Activated naive CD4-positive, alpha-beta T cell treated with anti-CD3 and anti-CD28 coated beads for 36 hours (primary cell): ENCODE results near the gene OSM. TPM values are rescaled to one million over a fixed set of nuclear protein-coding genes. Genes with fewer than 3 reads are reported as not detected.
"Not testable (repeated sequence)": the region's sequence is repeated elsewhere in the genome, so short reads cannot be mapped to it uniquely, and the experiment has no call there.

ENCODE experiments used
- CTCF ChIA-PET: fragments of 350-600 bp; sonication (Branson Sonifier 250); formaldehyde crosslinking; loops from one replicate; lab custom pipeline; 2021; ENCODE audit warnings: antibody characterized with exemption; lab: Charles Lee
- DNase-seq: peaks from one replicate; pipeline ENCODE4 v3.0.0-alpha.2; 2020
- H3K27ac Mint-ChIP-seq: one replicate; pipeline ENCODE4 v1.8.0; 2021; ENCODE audit warnings: mild to moderate bottlenecking, mixed read lengths
- H3K27me3 Mint-ChIP-seq: one replicate; pipeline ENCODE4 v1.8.0; 2021; ENCODE audit warnings: low read depth, mixed read lengths
- H3K36me3 Mint-ChIP-seq: one replicate; pipeline ENCODE4 v1.8.0; 2021; ENCODE audit warnings: low read depth, mixed read lengths
- H3K4me1 Mint-ChIP-seq: one replicate; pipeline ENCODE4 v1.8.0; 2021; ENCODE audit warnings: low read depth, mixed read lengths
- H3K4me3 Mint-ChIP-seq: one replicate; pipeline ENCODE4 v1.8.0; 2021; ENCODE audit warnings: mild to moderate bottlenecking, moderate library complexity, mixed read lengths
- H3K9me3 Mint-ChIP-seq: one replicate; pipeline ENCODE4 v1.8.0; 2021; ENCODE audit warnings: mixed read lengths
- intact Hi-C: fragments of 100-400 bp; cut with micrococcal nuclease; formaldehyde crosslinking; loops from one replicate; pipeline ENCODE4 v1.15.1; 2023
- total RNA-seq, 2 experiments: library from RNA; stranded (reverse); gene quantifications; one replicate each; pipeline ENCODE4 v1.2.3, GENCODE V29; 2021

OSM gene
- total RNA-seq, 2 experiments from 2014 or later, result 8.9 to 11.2 TPM

- intact Hi-C loops, result no loop called here
- no peaks in the 10 kb centered on the region for H3K27me3 Mint-ChIP-seq
- no peaks in the 10 kb centered on the region for H3K36me3 Mint-ChIP-seq
- H3K4me1 Mint-ChIP-seq, result peaks cover 43% of the 10 kb centered on the region
- no peak for DNase-seq
- H3K27ac Mint-ChIP-seq, result no peak overlapping the region
- H3K4me3 Mint-ChIP-seq, result no peak overlapping the region
- CTCF ChIA-PET, result no interaction called here
- H3K9me3 Mint-ChIP-seq, result no peaks in the 10 kb centered on the region
Observed at GRCh38 chr22:30216710-30217109, 49.9 kb downstream of the OSM start.

GRCh38 chr22:30216272-30216671, 50.4 kb downstream of the OSM start:
- H3K27me3 Mint-ChIP-seq, CTCF ChIA-PET, H3K36me3 Mint-ChIP-seq, H3K9me3 Mint-ChIP-seq, H3K27ac Mint-ChIP-seq, H3K4me3 Mint-ChIP-seq, DNase-seq, intact Hi-C loops: not testable (repeated sequence)
- peaks cover 39% of the 10 kb centered on the region for H3K4me1 Mint-ChIP-seq

GRCh38 chr22:30214703-30215407, 51.8 kb downstream of the OSM start:
- Mint-ChIP-seq H3K27me3 (no peaks in the 10 kb centered on the region), H3K27ac (no peak overlapping the region), H3K9me3 (no peaks in the 10 kb centered on the region), H3K4me3 (no peak overlapping the region), H3K4me1 (peaks cover 25% of the 10 kb centered on the region), H3K36me3 (no peaks in the 10 kb centered on the region)
- no peak for DNase-seq
- CTCF ChIA-PET, result no interaction called here
- intact Hi-C loops, result no loop called here

- H3K27ac Mint-ChIP-seq, result no peak overlapping the region
Observed at GRCh38 chr22:30212996-30213441, 53.6 kb downstream of the OSM start.

More at GRCh38 chr22:30212996-30213441, 53.6 kb downstream of the OSM start:
- Mint-ChIP-seq H3K4me3 (no peak overlapping the region), H3K27me3 (no peaks in the 10 kb centered on the region), H3K9me3 (no peaks in the 10 kb centered on the region), H3K4me1 (peaks cover 21% of the 10 kb centered on the region), H3K36me3 (no peaks in the 10 kb centered on the region)
- intact Hi-C loops, result no loop called here
- CTCF ChIA-PET, result interaction anchor here (1.0 to 1.5 kb wide), 2 partner anchors 28 to 105 kb away, joined by 5 read pairs; no protein-coding TSS in a partner anchor
- no peak for DNase-seq

Other genes with a start within 250 kb of the OSM start
- gene HORMAD2, start 186.4 kb downstream of the OSM start, total RNA-seq, result not detected
- 100 to 1,000 TPM; 111 to 115 TPM for gene LIF, start 20.1 kb downstream of the OSM start, total RNA-seq
- 1 to 10 TPM; 2.1 to 3.8 TPM for gene CASTOR1, start 22.7 kb upstream of the OSM start, total RNA-seq
- 10 to 100 TPM; 19.4 to 21.4 TPM for gene TBC1D10A, start 60.1 kb upstream of the OSM start, total RNA-seq
- gene SF3A1, start 90.0 kb upstream of the OSM start, total RNA-seq, result 100 to 1,000 TPM; 274 to 276 TPM
- 1 to 10 TPM; 1.1 to 1.5 TPM for gene CCDC157, start 90.2 kb upstream of the OSM start, total RNA-seq
- 1 to 10 TPM; 2.8 to 3.9 TPM for gene RNF215, start 120.6 kb upstream of the OSM start, total RNA-seq
- gene SEC14L2, start 130.2 kb upstream of the OSM start, total RNA-seq, result 1 to 10 TPM; 8.2 to 8.8 TPM
- 10 to 100 TPM; 36.6 to 37.1 TPM for gene MTFP1, start 158.9 kb upstream of the OSM start, total RNA-seq
- not detected for gene SEC14L3, start 205.2 kb upstream of the OSM start, total RNA-seq
- not detected for gene SEC14L4, start 238.8 kb upstream of the OSM start, total RNA-seq